Kidney epithelial cell (primary cell): ENCODE measurements around the gene AHSG. TPM values are rescaled to one million over a fixed set of nuclear protein-coding genes. Genes with fewer than 3 reads are reported as not detected.
A peak's percentile ranks its signal among the peaks of the same experiment; 100 is the strongest.

Experiments used
- DNase-seq: peaks from one replicate; pipeline ENCODE4 v3.0.0-alpha.2; 2010; ENCODE audit warnings: low read depth
- H3K27me3 ChIP-seq: 2 replicates; pipeline ENCODE4 v1.6.0; 2011; ENCODE audit warnings: low read length; ENCODE audit not compliant: control insufficient read depth, insufficient read depth
- H3K36me3 ChIP-seq: 2 replicates; pipeline ENCODE4 v1.5.1; 2011; ENCODE audit warnings: low read length; ENCODE audit not compliant: control insufficient read depth, insufficient read depth
- H3K4me3 ChIP-seq: 2 replicates; pipeline ENCODE4 v1.5.1; 2011; ENCODE audit warnings: low read depth, mild to moderate bottlenecking, control low read depth, low read length
- CTCF ChIP-seq: IDR thresholded peaks from 2 replicates; pipeline ENCODE4 v1.5.1; 2011; ENCODE audit warnings: mild to moderate bottlenecking, moderate library complexity, low read length, control low read depth, inconsistent platforms; ENCODE audit not compliant: insufficient read depth, poor library complexity, severe bottlenecking
- total RNA-seq: library from RNA; depleted of rRNA; stranded (reverse); fragments of >200 nt; gene quantifications from 2 replicates; pipeline ENCODE4 v1.2.3, GENCODE V29; 2015

The AHSG gene
- total RNA-seq, 1 donor from 2014 or later = not detected

GRCh38 chr3:186589856-186590579 lies 22.8 kb upstream of the AHSG start:
- Histone ChIP-seq H3K4me3 (no peak overlapping the region), H3K36me3 (peaks cover 1% of the 10 kb centered on the region), H3K27me3 (no peaks in the 10 kb centered on the region)
- DNase-seq = peak; percentile 34
- TF ChIP-seq CTCF = no peak

GRCh38 chr3:186590580-186591295 lies 22.1 kb upstream of the AHSG start:
- H3K4me3 ChIP-seq = no peak overlapping the region
- no peak for DNase-seq
- no peak for TF ChIP-seq CTCF

GRCh38 chr3:186592682-186593081 lies 20.2 kb upstream of the AHSG start:
- Histone ChIP-seq H3K36me3 (no peaks in the 10 kb centered on the region), H3K4me3 (no peak overlapping the region), H3K27me3 (no peaks in the 10 kb centered on the region)
- no peak for TF ChIP-seq CTCF
- DNase-seq = no peak

More at GRCh38 chr3:186590580-186591295, 22.1 kb upstream of the AHSG start:
- Histone ChIP-seq H3K36me3 (no peaks in the 10 kb centered on the region), H3K27me3 (no peaks in the 10 kb centered on the region)

- Histone ChIP-seq H3K27me3 (no peaks in the 10 kb centered on the region), H3K4me3 (no peak overlapping the region), H3K36me3 (no peaks in the 10 kb centered on the region)
- TF ChIP-seq CTCF = no peak
- no peak for DNase-seq
Observed at GRCh38 chr3:186593862-186594261, 19.0 kb upstream of the AHSG start.

- no peaks in the 10 kb centered on the region for H3K27me3 ChIP-seq
- no peak overlapping the region for H3K4me3 ChIP-seq
- TF ChIP-seq CTCF = no peak
- no peaks in the 10 kb centered on the region for H3K36me3 ChIP-seq
- DNase-seq = no peak
Observed at GRCh38 chr3:186594591-186595113, 18.2 kb upstream of the AHSG start.
